Measurements from ENCODE around the gene HIKESHI.
"Not testable (repeated sequence)": the region's sequence is repeated elsewhere in the genome, so short reads cannot be mapped to it uniquely, and the experiment has no call there.

HIKESHI gene

DNA sequence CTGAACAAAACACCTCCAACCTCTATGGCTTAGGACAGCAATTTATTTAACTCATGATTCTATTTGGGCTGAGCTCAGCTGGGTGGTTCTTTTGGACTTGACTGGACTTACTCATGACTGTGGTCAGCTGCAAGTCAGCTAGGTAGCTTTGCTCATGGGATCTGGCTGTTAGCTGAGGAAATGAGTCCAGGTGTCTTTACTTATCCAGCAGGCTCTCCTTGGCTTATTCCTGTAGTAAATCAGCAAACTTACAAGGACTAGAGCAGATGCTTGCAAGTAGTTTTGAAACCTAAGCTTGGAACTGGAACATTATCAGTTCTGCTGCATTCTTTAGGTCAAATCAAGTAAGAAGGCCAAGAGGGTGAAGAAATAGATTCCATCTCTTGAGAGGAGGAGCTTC, 8.0 kb upstream of the HIKESHI start:
- no peak for DNase-seq

DNA sequence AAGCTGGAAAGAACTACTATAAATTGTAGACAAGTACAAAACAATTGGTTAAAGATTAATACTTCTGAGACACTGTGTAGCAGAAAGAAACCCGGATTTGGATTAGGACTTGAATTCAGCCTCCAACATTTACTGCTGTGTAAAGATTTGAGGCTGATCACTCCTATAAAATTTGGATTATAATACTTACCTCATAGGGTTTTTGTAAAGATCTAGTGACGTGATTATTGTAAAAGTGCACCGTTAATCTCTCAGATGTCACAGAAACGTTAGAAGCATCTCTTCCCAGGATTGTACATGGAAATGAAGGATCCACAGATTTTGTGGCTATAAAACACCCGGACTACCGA, 323 bp upstream of the HIKESHI start:
- DNase-seq = no peak

DNA sequence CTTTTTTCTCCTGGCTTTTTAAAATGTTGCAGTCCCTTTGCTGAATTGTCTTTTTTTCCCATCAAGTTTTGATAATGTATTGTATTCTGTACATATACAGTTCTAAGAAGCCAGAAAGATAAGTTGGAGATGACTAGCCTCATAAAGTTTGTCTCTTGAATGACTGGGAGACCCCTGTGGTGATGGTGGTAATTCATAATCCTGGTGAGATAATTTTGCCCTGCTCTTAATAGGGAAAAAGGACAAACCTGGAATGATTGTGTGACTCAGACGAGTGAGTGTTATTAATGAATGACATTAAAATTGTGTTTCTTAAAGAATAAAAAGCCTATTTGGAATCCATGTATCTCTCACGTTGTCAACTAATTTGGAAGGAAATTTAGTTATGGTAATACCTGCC, 1.2 kb downstream of the HIKESHI start:
- no peak for DNase-seq

DNA sequence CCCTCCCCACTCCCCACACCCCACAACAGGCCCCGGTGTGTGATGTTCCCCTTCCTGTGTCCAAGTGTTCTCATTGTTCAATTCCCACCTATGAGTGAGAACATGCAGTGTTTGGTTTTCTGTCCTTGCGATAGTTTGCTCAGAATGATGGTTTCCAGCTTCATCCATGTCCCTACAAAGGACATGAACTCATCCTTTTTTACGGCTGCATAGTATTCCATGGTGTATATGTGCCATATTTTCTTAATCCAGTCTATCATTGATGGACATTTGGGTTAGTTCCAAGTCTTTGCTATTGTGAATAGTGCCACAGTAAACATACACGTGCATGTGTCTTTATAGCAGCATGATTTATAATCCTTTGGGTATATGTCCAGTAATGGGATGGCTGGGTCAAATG, 6.7 kb downstream of the HIKESHI start:
- DNase-seq = not testable (repeated sequence)

DNA sequence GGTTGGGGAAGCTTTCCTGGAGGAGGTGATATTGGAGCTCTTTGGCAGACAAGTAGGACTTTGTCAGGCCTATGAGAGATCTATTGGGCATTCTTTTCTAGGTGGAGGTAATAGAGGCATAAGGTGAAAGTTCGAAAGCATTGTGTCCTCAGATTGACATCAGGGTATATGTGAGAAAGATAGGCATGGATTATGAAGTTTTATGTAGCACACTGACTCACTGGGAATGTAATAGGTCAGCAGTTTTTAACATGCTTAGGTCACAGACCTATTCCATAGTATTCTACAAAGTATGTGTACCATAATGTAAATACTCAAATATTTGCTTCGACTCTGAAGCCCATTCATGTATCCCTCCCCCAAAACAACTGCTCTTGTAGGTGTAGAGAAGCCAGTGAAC, 11.8 kb downstream of the HIKESHI start:
- no peak for DNase-seq

DNA sequence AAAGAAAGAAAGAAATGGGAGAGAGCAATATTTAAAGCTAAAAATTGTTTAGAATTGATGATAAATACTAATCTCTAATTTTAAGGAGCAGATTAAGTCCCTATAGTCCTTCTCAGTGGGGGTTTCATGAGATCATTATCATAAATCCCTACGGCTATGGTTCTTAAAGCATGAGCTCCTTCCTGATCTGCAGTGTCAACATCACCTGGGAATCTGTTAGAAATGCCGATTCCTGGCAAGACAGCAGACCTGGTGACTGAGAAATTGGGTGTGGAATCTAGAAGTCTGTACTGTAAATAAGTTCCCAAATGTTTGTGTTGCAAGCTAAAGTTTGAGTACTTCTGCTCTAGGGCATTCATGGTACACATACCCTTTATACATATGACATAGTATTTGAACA, 12.6 kb downstream of the HIKESHI start:
- DNase-seq = no peak

DNA sequence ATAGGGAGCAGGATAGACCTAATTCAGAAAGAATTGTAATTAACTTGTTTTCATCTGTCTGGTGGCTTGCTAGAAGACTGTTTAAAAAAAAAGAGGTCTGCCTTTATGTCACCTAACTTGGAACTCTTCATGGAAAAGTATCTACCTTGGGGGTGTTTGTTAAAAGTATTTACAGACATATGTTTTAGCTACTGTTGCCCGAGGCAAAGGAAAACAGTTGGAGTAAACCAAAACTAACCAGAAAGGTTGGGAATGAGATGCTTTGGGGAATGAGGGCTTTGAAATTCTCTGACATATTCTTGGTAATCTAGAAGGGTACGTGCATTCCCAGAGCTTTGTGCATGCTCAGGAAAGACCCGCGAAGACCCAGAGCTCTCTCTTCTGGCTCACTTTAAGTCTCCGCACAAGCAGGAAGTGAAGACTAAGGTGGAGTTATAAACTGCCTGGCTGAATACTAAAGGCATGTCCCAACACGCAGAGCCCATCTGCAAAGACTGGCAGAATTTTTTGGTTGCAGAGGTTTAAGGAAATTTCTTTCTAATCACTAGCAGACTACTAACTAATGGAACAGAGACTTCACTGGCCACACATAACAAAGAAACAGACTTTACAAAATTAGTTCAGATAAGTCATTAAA, 33.2 kb downstream of the HIKESHI start:
- DNase-seq = no peak

DNA sequence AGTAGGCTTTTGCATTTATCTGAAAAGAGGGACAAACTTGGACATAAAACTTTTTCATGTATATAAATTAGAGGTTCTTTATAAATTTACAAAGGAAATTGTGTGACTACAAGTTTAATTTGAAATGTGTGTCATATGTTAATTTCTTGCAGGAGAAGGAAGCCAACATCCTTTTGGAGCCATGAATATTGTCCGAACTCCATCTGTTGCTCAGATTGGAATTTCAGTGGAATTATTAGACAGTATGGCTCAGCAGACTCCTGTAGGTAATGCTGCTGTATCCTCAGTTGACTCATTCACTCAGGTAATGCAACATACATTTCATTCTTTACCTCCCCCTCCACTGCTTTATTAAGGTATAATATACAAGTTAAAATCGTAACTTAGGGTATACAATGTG, 35.2 kb downstream of the HIKESHI start:
- no peak for DNase-seq

DNA sequence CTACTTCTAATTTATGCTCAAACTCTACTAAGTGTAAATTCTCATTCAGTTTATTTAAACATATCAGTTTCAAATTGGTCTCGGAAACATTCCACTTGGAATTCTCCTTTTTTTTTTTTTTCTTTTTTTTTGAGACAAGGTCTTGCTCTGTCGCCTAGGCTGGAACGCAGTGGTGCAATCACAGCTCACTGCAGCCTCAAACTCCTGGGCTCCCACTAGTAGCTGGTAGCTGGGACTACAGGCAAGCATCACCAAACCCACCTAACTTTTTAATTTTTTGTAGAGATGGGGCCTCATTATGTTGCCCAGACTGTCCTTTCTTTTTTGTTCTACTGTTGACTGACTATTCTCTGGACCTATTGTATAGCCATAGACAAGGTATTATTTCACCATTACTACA, 39.3 kb downstream of the HIKESHI start:
- DNase-seq = no peak

DNA sequence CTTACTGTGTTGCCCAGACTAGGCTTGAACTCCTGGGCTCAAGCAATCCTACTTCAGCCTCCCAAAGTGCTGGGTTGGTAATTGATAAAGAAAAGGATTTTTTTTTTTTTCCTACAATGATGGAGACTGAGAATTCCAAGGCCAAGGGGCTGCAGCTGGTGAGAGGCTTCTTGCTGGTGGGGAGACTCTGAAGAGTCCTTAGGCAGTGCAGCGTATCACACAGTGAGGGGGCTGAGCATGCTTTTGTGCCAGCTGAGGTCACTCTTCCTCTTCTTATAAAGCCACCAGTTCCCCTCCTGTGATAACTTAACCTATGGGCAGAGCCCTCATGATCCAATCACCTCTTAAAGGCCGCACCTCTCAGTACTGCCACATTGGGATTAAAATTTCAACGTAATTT, 44.5 kb downstream of the HIKESHI start:
- DNase-seq = no peak

DNA sequence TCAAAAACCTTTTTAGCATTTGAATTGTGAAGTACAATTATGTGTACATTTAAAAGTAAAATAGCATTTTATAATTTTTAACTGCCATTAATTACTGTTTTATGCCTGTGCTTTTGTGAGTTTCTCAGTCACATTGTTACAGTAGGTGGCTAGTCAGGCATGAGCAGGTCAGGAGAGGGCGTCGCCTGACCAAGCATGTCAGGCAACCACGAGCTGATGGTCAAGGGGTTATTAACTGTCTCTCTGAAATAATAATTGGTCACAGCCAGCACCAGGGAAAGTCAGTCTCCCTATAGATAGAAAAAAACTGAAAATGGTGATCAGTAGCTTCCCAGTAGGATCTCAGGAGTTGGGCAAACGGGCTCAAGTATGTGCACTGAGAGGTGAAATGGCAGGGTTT, 53.2 kb downstream of the HIKESHI start:
- no peak for DNase-seq

DNA sequence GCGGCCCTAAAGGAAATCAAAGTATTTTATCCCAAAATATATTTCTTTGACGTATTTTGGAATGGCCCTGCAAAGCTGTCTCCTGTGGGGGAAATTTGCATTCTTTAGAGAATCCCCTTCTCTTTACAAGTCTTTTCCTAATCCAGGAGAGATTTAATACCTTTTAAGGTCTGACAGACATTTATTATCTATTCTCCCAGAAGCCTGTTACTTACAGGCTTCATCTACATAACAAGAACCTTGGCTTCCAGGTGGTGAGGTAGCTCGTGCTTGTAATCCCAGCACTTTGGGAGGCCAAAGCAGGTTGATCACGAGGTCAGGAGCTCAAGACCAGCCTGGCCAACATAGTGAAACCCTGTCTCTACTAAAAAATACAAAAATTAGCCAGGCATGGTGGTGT, 55.4 kb downstream of the HIKESHI start:
- DNase-seq = not testable (repeated sequence)

DNA sequence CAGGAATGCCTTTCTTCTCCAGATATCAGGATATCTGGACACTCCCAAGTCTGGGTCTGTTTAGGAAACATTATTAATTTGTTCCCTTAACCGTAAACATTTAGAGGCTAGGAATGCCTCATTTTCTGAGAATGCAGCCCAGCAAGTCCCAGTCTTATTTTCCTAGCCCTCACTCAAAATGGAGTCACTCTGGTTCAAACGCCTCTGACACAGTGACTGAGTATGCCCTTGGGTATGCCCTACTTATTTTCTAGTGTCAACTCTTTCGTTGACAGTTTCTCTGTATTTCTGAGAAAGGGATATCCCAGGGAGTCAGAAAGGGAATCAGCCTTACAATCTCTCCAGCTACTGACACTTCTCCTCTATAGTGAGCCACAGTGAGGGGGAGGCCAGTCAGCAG, 56.7 kb downstream of the HIKESHI start:
- DNase-seq = no peak

DNA sequence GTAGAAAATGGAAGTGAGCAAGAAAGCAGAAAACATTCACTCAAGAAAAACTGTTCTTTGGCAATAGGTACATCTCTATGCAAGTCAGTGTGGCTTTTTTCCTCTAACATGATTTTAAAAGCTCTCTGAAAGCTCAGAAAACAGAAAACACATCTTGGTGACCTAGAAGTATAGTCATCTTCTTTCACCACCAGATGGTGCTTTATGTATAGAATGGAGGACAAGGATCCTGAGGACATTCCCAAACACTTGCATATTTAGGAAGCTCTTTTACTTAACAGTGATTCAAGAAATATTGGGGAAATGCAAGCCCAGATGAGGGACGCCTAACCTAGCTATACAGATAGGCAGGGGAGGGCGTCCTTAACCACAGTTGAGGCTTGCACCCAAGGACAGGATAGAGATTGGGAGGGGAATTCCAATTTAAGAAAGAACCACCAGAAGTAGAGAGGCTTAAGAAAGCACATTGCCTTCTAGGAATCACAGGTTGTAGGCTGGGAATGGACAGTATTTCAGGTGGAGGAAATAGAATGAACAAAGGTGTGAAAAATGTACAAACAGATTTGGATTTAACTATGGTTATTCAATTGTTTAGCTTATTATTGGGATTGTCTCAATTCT, 58.8 kb downstream of the HIKESHI start:
- no peak for DNase-seq

DNA sequence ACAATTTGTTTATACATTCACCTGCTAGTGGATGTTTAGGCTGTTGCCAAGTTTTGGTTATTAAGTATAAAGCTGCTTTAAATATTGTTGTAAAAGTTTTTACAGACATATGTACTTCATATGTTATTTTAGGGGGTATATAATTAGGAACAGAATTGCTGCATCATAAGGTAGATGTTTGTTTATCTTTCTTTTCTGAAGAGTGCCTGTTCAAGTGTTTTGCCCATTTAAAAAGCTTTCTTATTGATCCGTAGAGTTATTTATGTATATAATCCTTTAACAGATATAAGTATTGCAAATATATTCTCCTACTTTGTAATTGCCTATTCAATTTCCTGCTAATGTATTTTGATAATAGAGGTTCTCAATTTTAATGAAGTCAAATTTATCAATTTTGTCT, 61.4 kb downstream of the HIKESHI start:
- no peak for DNase-seq

DNA sequence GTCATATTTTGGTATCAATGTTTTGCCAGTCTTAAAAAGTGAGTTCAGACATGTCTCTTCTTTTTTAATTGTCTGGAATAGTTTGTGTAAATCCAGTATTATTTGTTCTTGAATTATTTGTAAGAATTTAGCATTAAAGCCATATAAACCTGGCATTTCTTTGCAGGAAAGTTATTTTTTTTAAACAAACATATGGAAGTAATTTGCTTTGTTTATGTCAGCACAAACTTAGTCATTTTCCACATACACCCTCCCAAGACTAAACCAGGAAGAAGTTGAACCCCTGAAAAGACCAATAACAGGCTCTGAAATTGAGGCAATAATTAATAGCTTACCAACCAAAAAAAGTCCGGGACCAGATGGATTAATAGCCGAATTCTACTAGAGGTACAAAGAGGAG, 63.5 kb downstream of the HIKESHI start:
- no peak for DNase-seq

DNA sequence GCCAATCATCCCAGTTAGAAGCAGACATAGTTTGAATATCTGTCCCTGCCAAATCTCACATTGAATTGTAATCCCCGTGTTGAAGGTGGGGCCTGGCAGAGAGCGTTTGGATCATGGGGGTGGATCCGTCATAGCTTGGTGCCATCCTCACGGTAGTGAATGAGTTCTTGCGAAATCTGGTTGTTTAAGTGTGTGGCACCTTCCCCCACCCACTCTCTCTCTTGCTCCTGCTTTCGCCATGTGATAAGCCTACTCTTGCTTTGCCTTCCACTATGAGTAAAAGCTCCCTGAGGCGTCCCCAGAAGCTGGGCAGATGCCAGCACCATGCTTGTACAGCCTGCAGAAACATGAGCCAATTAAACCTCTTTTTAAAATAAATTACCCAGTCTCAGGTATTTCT, 67.6 kb downstream of the HIKESHI start:
- DNase-seq = no peak

DNA sequence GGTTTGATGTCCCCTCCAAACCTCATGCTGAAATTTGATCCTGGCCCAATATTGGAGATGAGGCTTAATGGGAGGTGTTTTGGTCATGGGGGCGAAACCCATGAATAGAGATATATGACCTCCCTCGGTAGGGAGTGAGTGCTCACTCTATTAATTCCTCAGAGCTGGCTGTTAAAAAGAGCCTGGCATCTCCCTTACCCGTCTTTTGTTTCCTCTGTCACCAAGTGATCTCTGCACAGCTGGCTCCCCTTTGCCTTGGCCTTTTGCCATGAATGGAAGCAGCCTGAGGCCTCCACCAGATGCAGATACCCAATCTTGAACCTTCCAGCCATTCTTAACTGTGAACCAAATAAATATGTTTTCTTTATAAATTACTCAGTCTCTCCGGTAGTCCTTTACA, 68.1 kb downstream of the HIKESHI start:
- no peak for DNase-seq

DNA sequence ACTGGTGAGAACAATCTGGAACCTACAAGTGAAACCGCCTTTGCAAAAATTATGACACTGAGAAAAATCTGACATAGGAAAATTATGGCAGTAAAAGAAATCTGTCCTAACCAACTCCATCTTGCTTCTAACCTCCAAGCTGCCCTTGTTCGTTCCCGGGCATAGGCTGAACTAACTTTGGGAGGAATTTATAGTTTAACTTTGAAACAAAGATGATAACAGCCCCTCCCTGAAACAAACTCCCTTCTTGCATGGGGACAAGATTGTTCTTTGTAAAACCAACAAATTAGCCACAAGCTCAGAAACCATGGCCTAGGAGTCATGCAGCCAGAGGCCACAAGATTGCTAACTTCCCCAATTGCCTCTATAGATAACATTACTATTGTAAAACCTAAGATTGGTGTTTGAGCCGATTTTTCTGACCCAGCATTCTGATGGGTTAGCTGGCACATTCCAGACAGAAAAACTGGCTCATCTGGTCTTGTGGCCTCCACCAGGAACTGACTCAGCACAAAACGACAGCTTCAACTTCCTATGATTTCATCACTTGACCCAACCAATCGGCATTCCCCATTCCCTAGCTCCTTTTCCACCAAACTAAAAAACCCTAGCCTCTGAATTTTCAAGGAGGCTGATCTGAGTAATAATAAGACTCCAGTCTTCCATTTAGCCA, 69.0 kb downstream of the HIKESHI start:
- no peak for DNase-seq

DNA sequence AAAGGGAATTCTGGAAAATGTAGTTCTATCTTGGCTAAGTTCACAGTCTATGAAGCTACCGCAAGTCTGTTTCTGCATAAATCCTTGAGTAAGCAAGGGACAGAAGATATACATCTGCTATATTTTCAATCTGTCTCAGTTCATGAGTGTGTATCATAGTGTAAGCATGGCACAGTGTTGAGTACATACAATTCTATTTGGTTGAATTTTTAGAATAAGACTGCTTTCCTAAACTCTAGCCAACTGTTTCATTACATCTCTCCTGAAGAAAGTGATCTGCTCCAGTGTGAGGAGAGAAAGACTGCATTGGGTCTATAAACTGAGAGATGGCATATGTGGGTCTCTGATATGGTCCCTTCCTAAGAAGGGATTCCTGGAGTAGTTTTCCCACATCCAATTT, 70.0 kb downstream of the HIKESHI start:
- DNase-seq = no peak

DNA sequence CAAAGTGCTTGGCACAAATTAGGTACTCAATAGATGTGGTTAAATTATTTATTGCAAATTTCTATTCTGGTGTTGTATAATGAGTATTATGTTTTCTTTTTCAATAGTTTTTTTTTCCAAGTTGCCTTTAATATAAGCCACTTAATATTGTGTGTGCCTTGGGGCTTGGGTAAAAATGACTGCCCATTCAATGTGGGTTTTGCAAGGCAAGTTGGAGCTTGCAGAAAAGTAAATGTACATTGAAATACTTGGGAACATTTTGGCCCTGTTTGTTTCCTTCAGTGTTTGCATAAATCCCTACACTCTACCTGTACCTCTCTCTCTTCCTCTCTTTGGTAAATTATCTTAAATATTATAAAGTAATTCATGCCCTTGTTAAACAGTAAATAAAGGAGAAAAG, 70.5 kb downstream of the HIKESHI start:
- no peak for DNase-seq

DNA sequence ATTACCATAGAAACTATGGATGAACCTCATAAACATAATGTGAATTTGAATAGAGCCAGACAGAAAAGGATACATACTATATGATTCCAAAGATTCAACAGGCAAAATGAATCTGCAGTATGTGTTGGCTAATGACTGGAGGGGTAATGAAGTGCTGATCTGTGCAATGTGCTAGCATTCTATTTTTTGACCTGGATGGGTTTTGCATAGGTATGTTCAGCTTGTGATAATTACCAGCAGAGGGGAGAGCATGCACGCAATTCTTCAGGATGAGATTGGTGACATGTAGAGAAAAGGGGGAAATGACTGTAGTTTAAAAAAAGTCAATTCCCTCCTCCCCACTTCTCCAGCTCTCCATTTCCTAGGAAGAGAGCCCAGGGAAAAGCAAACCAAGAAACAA, 72.0 kb downstream of the HIKESHI start:
- no peak for DNase-seq

DNA sequence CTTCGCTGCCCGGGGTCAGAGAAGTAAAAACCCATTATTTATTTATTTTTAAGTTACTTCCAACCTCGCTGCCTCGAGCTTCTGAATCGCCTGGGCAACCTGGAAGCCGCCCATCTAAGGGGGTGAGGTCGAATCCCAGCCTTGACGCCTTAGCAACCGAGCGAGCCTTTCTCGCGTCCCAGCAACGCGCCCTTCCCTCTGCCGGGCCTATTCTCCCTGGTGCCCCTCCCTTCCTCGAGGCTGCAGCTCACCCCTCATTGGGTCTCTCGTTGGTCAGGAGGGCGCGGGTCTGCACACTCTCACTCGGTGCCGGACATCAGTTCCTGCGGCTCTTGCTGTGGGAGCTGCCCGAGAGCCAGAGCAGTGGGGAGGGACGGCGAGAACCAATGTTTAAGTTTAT, 72.5 kb downstream of the HIKESHI start, which contains the start of gene CCDC81:
TSS of gene CCDC81 (plus strand) at position 302 of the 400 bp plus-strand sequence. CDS start 277 bp downstream, outside the sequence.
- DNase-seq = no peak

DNA sequence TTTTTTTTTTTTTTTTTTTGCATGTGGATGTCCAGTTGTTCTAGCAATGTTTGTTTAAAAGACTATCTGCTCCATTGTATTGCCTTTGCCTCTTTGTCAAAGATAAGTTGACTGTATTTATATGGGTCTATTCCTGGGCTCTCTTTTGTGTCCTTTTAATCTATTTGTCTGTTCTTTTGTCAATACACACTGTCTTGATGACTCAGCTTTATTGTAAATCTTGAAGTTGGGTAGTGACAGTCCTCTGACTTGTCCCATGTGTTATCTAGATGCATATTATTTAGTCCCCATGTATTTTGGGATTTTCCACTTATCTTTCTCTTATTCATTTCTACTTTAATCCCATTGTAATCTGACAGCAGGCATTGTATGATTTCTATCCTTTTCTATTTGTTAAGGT, 75.9 kb downstream of the HIKESHI start:
- no peak for DNase-seq
